NCI-H2196 (cell line): ENCODE data around the gene MACROH2A1.

ENCODE experiments used
- DNase-seq: peaks from one replicate; lab custom pipeline; 2025; ENCODE audit not compliant: unreplicated experiment; lab: John Stamatoyannopoulos, UW

The MACROH2A1 gene

DNA sequence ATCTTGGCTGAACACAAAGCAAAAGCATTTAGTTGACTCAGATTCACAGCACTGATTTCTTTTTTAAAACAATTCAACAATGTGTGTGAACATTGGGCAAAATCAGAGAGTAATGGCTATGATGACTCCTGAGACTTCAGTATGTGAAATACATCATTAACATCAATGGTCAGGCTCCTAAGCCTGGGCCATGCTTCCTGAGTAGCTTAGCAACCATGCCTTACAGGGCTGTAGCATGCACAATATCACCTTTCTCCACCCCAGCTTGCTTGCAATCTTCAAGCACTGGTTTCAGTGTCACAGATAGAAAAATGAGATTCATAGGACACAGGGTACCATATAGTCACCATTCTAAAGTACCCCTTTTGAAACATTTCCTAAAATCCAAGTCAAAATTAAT, 41.3 kb downstream of the MACROH2A1 start:
- DNase-seq = no peak

DNA sequence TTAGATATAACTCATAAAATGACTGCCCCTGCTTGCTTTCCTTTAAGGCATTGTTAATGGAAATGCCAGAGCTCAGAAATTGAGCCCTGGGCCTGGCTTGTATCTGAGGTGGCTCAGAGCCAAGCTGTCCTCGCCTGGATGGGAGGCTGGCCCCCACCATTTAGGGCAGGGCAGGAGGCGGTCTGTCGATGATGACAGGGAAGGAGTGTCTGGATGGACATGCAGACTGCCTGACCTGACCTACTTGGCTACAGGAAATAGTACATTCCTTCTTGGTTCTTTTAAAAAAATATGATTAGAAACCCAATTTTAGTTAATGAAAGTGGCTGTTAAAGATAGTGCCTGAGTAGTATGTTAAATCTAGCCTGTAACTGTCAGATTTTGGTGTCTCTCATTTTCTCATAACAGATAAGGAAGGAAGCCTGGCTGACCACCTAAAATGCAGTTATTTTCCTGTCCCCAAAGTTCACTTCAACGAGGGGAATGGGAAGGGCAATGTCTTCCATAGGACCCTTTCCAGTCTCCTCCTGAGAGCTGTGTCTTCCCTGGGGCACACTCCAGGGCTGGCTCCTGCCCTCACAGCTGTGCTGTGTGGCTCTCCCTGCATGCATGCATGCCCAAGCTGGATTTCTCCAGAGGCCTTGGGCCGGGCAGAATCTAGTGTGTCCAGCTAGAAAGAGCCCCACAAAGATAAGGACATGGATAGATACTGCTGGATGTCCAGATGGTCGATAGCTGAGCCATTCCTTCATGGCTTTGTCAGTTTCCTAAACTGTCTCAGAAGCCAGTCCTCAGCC, 42.3 kb downstream of the MACROH2A1 start:
- peak; percentile 49 for DNase-seq

DNA sequence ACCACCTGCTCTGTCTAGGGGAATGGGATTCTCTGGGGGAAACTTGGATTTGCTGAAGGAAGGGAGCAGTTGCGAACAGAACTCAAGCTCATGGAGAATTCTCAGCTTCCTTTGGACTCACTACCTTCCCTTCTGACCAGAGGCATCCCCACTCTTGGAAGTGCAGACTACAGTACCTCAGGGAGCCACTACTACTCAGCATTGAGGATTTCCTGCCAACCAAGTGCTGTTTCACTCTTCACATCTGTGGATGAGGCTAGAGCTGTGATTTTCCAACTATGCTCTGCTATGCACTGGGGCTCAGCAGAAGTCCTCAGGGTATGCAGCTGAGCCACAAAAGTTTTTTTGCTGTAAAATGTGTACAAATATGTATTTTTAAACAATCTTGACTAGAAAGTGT, 43.9 kb downstream of the MACROH2A1 start:
- DNase-seq = no peak

DNA sequence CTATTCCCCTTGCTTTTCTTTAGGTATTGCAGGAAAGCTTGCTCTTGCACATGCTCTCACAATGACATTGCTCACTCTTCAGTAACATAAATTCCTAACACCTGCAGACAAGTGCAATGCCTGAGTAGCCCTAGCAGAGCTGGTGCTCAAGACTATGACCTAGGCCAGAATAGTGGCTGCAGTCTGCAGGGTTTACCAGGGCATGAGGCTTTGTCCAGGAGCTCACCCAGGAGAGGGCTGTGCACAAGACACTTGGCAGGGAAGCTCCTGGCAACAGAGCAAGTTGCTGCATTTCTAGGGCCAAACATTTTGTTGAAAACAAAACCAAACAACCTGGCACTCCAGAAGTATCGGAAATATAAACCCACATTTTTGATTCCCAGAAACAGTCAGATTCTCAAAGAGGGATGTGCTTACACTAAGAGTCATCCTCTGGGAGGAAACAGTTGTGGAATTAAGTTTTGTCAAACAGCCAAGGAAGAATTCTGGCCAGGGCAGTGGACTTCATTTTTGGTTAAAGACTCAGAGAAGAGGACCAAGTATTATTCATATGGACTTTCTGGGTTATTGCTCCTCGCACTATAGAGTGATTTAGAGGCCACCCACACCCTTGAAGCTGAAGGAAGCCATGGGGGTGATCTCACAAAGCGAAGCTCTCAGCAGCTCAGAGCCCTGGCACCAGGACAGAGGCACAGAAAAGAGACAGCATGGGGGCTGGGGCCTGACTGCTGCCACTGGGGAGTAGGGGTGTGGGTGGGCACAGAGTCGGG, 44.9 kb downstream of the MACROH2A1 start:
- DNase-seq = peak; percentile 18

DNA sequence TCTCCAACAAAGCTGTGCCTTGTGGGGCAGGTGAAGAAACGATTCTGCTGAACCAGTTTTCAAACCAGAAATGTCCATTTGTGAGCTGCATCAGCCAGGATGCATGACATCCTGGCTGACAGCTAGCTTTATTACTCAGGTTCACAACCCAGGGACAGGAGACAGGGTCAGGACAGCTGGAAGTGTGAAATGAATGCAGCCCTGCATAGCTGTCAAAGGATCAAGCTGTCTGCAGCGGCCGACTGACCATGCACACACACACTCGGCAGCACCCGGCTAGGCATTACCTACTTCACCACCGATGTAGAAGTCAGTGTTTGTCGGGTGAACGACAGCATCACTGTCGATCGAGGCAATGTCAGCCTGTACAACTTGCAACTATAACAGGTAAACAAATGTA, 48.5 kb downstream of the MACROH2A1 start:
- DNase-seq = no peak

DNA sequence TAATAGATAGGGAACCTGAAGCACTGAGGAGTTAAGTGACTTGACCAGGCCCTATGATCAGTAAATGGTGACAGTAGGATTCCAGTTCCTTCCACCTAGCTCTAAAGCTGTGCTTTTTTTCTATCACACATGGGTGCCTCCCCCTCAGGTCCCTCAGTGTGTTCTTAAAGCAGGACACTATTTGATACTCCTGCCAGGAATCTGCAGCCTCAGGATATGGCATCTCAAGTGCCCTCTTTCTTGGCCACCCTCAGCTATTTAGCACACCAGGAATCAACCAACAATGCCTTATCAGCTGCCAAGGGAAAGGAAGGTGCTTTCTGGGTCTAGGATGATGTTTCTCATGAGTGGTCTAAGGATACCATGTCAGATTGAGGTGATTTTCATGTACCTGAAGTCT, 49.1 kb downstream of the MACROH2A1 start:
- no peak for DNase-seq

DNA sequence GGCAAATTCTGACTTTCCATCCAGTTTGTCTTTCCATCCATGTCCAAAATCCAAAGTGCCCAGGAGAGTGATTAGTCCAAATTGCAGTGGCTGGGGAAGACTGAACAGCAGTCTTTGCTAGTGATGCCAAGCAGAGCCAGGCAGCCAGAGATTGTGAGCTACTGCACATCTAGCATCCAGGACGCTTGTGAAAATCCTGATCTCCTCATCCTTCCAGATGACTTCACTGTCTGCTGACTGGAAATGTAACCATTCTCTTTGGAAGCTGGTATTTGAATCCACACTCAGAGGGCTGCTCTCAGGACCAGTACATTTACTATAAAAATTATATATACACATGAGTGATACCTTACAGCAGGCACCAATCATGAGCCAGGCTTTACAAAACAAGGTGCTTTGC, 49.6 kb downstream of the MACROH2A1 start:
- no peak for DNase-seq

DNA sequence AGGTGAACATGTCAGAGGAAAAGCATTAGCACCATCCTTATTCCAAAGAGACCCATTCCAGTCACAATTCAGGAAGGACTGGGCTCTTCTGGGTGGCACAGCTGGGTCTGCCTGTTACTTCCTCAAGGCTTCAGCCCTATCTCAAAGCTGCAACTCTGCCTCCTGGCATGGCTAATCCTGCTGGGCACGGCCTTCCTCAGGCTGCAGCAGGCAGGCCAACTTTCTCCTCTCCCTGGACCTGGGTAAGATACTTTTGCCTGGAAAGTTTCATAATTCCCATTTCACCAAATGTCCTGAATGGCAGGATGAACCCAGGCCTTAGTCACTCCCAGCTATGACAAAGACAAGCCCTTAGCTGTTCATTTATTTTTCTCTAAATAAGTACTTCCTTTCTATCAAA, 50.1 kb downstream of the MACROH2A1 start:
- DNase-seq = no peak

DNA sequence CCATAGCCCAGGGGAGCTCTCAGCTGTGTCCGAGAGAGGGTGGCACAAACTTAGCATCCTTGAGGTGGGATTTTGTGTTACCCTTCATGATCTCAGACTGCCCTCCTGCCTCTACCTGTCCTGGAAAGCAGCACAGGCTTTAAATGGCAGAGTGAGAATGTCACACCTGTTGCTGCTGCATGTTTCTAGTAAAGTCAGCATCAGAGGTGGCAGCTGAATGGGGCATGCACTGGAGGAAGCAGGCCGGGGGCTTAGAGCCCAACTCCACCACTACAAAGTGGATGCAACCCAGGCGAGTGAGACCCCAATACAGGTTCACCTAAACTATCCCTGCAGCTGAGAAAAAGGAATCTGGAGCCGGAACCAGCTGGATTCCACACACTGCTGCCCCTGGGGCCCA, 51.6 kb downstream of the MACROH2A1 start:
- DNase-seq = no peak

DNA sequence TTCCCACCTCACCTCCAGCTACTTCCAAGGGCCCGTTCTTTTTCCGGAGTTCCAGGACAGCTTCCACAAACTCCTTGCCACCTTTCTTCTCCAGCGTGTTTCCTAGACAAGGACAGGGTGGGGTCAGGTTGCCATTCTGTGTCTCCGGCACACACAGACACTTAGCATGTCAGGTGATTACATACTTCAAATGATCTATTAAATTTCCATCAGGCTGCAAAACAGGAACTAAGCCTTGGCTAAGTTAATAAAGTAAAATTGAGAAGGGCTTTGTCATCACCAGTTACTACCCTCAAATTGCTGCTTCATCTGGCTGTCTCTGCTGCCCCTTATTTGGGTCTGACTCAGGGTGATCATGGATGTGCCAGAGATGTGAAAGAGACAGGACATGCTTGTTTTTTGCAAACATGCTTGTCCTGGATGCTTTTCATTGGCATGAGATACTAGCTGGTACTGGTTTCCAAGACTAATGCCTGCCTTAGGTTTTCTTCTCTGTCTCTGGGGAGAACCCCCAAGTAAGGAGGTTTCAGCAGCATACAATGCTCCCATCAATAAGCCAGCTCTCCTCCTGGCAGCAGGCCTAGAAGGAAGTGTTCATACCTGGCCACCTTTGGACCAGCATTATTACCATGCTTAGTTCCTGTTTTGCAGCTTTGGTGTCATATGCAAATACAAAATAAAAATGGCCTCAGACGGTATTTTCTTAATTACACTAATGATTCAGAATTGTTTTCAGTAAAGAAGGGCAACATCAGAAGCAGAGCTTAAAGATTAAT, 52.9 kb downstream of the MACROH2A1 start:
- DNase-seq = peak; percentile 9

DNA sequence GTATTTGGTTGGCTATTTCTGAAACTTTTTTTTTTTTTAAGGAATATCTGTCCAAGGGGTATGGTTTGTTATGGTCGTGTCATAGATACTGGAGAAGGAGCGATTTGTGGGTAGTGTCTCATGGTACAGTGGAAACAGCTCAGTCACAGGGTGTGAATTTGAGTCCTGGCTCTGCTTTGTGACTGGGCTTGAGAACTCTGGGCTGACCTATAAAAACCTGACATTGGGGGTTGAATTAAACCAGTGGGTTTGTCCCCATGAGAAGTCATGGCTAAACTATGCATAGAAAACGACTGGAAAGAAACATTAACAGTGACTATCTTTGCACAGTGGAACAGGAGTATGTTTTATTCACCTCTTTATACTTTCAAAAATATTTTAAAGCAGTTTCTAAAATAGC, 54.7 kb downstream of the MACROH2A1 start:
- DNase-seq = no peak

DNA sequence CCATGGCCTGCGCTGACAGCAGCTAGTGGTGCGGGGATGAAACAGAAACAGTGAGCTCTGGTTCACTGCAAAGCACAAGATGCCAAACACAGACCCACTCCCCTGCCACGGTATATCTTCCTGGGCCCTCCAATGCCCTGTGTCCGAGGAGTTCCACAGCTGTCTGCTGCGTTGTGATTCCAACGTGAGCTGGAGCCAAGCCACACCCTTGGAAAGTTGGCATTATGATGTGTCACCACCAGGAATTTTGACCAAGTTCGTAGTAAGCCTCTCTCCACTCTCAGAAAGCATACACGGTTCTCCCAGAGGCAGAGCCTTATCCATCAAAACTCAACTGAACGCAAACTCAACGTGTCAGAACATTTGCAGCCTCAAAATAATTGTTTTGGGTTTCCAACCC, 55.6 kb downstream of the MACROH2A1 start:
- no peak for DNase-seq

DNA sequence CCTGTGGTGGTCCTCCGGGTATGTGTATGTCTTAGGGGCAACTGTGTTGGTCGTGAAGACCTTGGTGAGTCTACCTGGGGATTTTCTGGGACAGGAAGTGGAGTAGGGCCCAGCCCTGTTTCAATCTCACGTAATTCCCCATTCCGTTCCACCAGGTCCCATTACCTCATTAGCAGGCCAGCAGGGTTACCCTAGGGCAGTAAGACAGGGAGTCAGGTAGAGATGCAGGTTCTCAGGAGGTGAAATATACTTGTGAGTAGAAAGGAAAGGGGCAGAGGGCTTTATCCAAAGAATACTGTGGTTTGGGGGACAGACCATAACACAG, 56.5 kb downstream of the MACROH2A1 start:
- DNase-seq = no peak

DNA sequence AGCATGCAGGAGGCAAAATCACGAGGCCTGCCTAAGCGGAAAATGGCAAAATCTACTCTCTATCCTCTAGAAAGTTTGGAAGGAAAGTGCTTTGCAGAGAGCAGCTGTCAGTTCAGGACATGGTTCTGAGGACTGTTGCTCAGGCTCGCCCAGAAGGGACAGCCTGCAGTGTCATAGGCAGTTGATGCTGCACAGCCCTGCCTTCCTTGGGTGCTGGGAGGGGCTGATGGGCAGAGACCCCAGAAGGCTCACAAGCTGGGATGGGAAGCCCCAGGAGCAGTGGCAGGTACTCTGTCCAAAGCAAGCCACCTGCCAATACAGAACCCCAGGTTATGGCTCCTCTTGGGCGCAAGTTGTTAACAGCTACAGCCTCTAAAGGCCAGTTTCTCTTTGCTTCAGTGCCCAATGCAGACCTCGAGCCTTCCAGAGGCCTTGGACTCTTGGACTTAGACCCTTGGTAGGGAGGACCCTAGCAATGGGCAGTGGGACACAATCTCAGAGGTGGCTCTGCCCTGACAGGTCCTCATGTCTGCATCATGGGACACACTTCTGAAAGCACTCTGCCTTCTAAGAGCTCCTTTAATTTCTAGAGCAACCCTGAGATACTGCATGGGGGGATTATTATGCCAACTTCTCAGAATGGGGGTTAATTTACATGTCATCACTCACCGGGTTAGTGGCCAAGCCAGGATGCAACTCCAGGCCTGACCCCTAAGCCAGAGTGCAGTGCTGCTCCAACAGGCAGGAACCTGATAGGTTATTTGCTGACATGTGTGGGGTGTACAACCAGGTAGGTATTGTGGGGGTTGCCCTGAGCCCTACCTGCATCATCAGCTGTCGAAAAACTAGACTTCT, 57.1 kb downstream of the MACROH2A1 start:
- no peak for DNase-seq

DNA sequence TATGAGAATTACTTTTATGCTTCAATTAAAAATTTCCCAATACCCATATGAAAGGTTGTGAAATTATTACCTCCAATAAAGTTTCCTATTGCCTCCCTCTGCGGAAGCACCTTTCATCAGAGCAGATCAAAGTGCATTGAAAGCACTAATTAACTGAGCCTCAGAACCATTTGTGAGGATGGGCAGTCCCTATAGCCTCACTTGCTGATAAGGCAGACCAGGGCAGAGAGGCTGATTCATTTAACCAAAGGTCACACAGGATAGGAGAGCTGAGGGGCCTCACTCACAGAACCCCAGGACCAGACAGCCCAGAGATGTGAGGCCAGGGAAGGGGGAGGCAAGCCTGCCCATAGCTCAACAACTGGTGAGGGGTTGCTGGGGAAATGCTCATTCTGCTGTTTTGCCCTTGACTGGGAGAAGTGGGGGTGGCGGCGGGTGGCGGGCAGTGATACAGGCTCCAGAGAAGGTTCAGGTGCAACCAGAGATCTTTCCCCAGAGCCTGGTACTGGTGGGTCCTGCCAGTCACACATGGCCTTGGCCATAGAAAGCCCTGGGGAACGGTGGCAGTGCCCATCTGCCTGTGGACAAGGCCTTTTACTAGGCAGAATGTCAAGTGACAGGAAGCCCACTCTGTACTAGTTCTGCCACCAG, 57.9 kb downstream of the MACROH2A1 start:
- no peak for DNase-seq

DNA sequence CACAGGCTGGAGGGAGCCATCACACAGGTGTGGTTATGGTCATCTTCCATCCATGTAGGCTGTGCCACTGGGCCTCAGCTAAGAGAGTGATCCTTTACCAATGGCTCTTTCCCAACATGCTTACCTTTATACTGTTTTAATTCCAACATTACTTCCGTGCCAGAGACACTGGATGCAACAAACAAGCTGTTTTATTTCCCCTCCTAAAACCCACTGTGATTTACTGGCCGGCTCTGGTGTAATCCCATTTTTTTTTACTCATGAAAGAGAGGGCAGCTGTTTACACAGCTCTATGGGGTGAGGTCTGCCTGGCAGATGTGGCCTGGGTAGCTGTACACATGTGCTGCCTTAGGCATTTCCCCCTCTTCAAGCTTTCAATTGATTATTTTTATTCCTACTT, 58.5 kb downstream of the MACROH2A1 start:
- no peak for DNase-seq

DNA sequence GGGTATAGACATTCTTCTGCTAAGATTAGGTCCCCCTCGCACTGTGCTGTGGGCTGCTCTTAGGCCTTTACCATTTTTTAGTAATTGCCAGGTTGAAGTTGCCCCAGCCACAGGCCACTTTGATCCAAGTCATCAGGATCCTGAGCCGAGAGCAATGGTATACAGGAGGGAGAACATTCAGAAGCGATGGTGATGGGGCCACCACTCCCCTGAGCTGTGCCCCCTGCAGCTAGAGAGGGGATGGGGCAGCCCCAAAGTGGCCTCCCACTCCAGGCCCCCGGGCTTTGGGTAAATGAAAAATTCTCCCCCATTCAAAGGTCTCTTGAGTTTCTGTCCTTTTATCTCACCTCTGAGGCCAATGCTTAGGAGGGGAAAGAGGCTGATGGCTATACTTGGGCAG, 59.4 kb downstream of the MACROH2A1 start:
- no peak for DNase-seq

DNA sequence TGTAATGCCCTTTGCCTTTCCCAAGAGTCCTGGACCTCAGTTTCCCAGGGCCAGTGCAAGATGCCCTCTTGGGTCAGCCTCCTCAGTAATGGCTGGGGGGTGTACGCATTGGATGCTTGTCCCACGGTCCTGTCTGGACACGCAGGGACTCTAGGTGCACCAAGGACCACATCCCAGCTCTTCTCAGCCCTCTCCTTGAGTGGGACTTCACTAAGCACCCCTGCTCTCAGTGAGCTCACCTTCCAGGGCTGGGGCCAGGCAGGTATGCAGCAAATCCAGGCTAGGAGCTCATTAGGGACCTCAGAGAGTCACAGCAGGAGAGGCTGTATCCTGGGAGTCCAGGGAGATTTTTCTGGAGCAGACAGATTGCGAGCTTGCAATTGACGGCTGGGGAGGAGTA, 59.8 kb downstream of the MACROH2A1 start:
- DNase-seq = no peak

DNA sequence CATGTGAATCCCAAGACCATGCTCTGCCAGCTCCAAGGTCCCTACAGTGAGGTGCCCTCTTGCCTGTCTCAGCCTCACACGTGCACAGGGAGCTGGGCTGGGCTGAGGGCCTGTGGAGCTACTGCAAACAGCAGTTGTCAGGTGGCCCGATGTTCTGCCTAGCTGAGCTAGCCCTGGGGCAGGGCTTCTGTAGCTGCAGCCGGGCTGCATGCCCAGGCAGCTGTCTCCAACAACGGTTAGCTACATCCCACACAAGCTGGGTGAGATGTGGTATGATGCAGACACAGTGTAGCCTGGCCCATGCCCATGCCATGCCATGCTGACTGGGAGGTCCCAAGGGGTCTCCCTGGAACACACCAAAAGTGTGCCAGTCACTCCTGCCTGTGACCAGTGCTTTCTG, 62.0 kb downstream of the MACROH2A1 start:
- no peak for DNase-seq

DNA sequence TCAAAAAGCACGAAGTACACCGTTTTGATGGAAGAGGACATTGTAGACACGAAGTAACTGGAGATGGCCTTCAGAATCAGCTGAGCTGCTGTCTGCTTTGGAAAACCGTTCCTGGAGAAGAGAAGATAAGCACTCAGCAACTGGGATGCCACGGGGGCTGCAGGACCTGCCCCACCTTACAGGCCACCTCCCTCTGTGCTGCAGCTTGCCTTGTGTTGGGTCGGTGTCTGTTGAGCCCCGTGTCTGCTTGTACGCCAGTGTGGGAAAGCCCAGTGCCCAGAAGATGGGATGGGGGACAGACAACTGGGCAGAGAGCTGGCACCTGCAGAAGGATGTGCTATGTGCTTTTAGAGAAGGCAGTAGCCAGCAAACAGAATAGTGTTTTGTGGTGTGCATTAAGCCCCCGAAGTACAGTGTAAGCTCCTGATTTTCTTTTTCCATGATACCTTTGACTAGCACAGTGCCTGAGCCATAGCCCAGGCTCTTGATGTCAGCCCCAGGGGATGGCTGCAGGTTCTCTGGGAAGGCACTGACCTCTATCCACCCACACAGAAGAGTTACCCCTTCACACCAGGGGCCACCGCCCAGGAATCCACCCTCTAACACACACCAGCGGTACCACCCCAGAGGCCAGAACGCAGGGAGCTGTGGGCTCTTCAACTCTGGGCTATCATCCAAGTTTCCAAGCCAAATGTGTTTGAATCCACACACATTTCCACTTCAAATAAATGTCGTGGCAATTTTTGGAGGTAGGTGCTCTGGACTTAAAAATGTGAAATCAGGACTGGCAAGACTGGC, 63.8 kb downstream of the MACROH2A1 start:
- DNase-seq = peak; percentile 7
